ENCODE data around the gene PYGO2.

DNA sequence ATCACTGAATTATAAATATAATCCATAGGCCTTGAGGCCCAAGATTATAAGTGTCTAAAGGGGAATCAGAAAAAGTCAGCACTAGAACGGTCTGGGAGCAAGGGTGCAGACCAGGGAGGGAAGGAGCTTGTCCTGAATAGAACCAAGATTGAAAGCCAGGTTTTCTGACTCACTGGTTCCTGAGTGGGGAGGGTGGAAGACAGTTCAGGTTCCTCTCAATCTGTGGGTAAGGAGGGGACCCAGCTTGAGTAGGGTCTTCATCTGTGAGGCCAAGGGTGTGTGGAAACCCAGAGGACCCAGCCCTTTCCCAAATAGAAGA lies 32.6 kb upstream of the PYGO2 start:
- TF ChIP-seq, protein P1, sequence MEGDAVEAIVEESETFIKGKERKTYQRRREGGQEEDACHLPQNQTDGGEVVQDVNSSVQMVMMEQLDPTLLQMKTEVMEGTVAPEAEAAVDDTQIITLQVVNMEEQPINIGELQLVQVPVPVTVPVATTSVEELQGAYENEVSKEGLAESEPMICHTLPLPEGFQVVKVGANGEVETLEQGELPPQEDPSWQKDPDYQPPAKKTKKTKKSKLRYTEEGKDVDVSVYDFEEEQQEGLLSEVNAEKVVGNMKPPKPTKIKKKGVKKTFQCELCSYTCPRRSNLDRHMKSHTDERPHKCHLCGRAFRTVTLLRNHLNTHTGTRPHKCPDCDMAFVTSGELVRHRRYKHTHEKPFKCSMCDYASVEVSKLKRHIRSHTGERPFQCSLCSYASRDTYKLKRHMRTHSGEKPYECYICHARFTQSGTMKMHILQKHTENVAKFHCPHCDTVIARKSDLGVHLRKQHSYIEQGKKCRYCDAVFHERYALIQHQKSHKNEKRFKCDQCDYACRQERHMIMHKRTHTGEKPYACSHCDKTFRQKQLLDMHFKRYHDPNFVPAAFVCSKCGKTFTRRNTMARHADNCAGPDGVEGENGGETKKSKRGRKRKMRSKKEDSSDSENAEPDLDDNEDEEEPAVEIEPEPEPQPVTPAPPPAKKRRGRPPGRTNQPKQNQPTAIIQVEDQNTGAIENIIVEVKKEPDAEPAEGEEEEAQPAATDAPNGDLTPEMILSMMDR (IDR thresholded peaks at IDR 0.05; ENCODE audit: insufficient read depth, low read length, poor library complexity, severe bottlenecking), result no peak
- no peak for TF ChIP-seq EZH2phosphoT487 (conservative IDR thresholded peaks at IDR 0.05; ENCODE audit: low read length)
